ENCODE results near the gene DLGAP5.

DNA sequence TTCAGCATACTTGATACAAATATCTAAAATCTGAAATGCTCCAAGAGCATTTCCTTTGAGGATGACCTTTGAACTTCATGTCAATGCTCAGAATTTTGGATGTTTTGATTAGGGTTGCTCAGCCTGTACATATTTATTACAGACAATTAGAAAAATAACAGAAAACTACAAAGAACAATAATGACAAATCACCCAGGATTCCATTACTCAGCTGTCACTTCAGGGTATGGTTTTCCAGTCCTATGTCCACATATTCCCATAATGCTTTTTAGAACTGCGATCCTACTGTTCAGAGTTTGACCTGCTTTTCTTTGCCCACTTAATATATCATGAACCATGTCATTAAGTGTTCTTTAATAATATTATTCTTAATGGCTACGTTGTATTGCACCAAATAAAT is 11.4 kb downstream of the DLGAP5 start:
- TF ChIP-seq GATA3 (IDR thresholded peaks at IDR 0.05; ENCODE audit: low read depth, low read length) (no peak), GATA2 (IDR thresholded peaks at IDR 0.05; ENCODE audit: low read depth, low read length) (no peak)

Measured in SH-SY5Y (cell line).